Sciatic nerve (tissue), 2 donors: ENCODE results near the gene ADGRB2. TPM values are rescaled to one million over a fixed set of nuclear protein-coding genes. Genes with fewer than 3 reads are reported as not detected.

Source experiments
- ATAC-seq: fragments of 200-7000 bp; cut with Tn5 transposase; one replicate; pipeline ENCODE4 v1.9.1; 2020; ENCODE audit warnings: mild to moderate bottlenecking, moderate library complexity
- DNase-seq: peaks from one replicate; pipeline ENCODE4 v3.0.0-alpha.2; 2020; ENCODE audit warnings: low spot score
- intact Hi-C: fragments of 100-400 bp; cut with DNase I; formaldehyde crosslinking; loops from one replicate; pipeline ENCODE4 v1.14.2; 2022
- total RNA-seq: library from RNA; stranded (reverse); fragmentation: NEBNext Ultra II Directional; extraction: Animal tissue kit (Norgen Biotek cat#: 25700); gene quantifications from one replicate; pipeline ENCODE4 v1.2.1, GENCODE V29; 2021
- donor health status: DM: no; HTN: no; CAD: no.
- donor health status: DM: no; HTN: no; CAD: no.

The ADGRB2 gene, protein sequence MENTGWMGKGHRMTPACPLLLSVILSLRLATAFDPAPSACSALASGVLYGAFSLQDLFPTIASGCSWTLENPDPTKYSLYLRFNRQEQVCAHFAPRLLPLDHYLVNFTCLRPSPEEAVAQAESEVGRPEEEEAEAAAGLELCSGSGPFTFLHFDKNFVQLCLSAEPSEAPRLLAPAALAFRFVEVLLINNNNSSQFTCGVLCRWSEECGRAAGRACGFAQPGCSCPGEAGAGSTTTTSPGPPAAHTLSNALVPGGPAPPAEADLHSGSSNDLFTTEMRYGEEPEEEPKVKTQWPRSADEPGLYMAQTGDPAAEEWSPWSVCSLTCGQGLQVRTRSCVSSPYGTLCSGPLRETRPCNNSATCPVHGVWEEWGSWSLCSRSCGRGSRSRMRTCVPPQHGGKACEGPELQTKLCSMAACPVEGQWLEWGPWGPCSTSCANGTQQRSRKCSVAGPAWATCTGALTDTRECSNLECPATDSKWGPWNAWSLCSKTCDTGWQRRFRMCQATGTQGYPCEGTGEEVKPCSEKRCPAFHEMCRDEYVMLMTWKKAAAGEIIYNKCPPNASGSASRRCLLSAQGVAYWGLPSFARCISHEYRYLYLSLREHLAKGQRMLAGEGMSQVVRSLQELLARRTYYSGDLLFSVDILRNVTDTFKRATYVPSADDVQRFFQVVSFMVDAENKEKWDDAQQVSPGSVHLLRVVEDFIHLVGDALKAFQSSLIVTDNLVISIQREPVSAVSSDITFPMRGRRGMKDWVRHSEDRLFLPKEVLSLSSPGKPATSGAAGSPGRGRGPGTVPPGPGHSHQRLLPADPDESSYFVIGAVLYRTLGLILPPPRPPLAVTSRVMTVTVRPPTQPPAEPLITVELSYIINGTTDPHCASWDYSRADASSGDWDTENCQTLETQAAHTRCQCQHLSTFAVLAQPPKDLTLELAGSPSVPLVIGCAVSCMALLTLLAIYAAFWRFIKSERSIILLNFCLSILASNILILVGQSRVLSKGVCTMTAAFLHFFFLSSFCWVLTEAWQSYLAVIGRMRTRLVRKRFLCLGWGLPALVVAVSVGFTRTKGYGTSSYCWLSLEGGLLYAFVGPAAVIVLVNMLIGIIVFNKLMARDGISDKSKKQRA (N-terminal part only)
- 5.2 TPM for total RNA-seq

DNA sequence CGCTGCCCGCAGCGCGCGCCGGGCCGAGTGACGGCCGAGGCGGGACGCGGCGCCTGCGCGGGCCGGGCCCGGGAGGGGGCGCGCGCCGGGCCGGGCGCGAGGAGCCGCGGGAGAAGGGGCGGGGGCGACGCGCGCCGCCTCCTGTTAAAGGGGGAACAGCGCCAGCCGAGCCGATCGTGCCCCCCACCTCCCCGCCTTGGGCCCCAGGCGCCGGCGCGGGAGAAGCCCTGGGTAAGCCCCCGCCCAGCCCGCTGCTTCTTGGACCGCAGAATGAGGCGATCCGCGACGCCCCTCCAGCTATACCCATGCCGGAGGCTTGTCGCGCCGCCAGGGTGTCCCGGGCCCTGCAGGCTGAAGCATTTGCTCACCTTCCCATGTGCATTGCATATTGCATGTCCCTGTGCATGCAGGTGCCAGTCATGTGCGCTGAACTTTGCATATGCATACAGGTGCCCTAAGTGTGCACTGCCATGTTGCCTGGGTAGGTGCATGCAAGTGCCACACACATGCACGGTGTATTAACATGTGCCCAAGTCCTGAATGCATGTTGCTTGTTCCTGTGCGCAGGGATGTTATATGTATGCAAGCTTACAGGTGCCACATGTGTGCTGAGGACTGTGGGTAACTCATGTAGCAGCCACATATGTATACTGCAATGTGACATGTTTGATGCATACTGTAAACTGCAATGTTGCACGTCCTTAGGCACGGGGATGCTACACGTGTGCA lies at the start of gene ADGRB2:
Gene ADGRB2 (minus strand): TSS at position 29 of the 729 bp plus-strand sequence. CDS start 7,119 bp downstream, outside the sequence.
- no peak for ATAC-seq
- no peak for DNase-seq
- intact Hi-C loops: no loop called here

DNA sequence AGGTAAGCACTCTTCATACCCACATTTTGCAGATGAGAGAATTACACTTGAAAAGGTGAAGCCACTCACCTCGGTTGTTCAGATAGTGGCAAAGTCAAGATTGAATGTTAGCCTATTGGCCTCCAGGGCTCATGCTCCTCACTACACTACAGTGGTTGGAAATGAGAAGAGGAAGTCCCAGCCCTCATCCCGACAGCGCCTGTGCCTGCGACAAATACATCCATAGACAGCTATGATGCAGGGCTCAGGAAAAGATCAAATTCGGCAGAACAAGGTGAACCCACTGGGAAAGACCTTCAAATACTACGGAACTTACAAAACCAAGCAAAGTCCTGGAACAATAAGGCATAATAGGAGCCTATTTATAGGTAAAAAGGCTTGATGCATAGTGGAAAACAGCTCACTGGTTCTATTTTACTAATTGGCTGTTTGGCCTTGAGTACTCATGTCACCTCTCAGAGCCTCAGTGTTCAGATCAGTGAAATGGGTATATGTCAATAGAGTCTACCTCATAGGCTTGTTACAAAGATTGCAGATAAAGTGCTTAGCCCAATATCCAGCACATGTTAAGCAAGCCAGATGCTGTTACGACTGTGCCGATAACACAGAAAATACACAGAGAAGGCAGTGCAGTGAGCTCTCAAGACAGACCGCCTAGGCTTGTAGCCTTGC lies 48.2 kb upstream of the ADGRB2 start:
- no peak for DNase-seq
- intact Hi-C loops: no loop called here
- no peak for ATAC-seq

GRCh38 chr1:31811605-31812004 lies 47.5 kb upstream of the ADGRB2 start:
- DNase-seq (no peak), ATAC-seq (no peak)
- intact Hi-C loops: no loop called here

- ATAC-seq: no peak
- intact Hi-C loops: no loop called here
- no peak for DNase-seq
Observed at GRCh38 chr1:31809698-31810097, 45.6 kb upstream of the ADGRB2 start.

GRCh38 chr1:31807273-31808048 lies 43.3 kb upstream of the ADGRB2 start:
- ATAC-seq (no peak), DNase-seq (no peak)
- intact Hi-C loops: no loop called here

DNA sequence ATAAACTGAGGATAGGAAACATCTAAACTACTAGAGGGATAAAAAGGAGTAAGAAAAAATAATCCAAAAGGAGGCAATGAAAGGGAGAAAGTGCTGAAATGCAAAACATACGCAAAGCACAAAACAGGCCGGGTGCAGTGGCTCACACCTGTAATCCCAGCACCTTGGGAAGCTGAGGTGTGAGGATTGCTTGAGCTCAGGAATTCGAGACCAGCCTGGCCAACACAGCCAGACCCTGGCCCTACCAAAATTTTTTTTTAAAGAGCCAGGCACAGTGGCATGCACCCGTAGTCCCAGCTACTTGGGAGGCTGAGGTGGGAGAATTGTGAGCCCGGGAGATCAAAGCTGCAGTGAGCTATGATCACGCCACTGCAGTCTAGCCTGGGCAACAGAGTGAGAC lies 41.2 kb upstream of the ADGRB2 start:
- no peak for ATAC-seq
- intact Hi-C loops: no loop called here
- no peak for DNase-seq

DNA sequence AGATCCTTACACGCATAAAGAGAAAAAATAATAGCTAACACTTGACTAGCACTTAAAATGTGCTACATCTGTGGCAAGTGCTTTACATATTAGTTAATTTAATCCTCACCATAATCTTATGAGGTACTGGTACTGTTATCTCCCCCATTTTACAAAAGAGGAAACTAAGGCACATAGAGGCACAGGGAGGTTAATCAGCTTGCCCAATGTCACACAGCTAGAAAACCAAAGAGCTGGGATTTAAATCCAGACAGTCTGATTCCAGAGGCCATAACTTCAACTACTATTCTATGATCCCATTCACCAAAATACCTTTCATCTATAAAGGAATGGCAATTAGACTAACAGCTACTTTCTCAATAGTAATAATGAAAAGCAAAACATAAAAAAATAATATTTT lies 40.0 kb upstream of the ADGRB2 start:
- intact Hi-C loops: no loop called here
- ATAC-seq (no peak), DNase-seq (no peak)

DNA sequence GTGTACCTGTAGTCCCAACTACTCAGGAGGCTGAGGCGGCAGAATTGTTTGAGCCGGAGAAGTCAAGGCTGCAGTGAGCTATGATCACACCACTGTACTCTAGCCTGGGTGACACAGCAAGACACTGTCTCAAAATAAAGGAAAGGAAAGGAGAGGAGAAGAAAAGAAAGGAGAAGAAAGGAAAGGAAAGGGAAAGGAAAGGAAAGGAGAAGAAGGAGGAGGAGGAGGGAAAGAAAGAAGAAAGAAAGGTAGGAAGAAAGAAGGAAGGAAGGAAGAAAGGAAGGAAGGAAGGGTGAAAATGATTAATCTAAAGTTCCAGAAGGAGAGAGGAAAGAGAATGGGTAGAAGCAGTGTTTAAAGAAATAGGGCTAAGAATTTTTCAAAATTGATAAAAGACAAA lies 39.5 kb upstream of the ADGRB2 start:
- ATAC-seq: no peak
- intact Hi-C loops: no loop called here

DNA sequence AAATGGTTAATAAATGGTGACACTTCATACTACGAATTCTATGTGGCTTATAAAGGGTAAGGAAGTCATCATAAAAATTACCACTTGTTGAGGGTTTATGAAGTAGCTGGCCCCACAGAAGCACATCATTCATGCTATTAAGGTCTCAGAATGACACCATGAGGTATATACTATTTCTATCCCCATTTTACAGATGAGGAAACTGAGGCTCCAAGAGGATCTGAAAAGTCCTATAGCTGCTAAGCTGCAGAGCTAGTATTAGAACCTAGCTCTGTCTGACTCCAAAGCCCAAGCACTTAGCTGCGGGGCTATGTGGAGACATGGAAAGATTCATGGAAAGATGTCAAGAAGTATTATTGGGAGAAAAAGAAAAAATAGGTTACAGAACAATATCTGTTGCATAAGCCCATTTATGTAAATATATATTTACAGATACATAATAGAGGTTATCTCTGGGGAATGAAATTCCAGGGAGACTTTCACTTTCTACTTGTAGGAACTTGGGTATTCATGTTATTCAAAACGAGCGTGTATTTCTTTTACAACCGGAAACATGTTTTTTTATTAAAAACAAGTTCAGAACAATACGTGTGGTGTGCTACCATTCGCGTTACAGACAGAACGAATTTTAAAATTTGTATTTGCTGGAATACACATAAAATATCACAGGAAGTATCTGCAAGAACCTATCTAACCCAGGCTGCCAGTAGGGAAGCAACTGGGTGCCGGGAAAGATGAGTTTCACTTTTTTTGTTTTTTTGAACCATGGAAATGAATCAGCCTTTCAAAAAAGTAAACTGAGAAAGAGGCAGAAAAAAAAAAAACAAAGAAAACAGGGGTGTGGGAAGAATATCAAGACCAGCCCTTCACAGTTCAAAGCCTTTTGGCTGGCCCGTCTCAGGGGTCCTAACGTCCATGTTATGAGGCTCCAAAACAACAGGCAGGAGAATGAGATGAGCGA lies 38.3 kb upstream of the ADGRB2 start:
- ATAC-seq (peak; percentile 47), DNase-seq (no peak)
- intact Hi-C loops: no loop called here

More for the DNA sequence above, 39.5 kb upstream of the ADGRB2 start:
- DNase-seq: no peak

DNA sequence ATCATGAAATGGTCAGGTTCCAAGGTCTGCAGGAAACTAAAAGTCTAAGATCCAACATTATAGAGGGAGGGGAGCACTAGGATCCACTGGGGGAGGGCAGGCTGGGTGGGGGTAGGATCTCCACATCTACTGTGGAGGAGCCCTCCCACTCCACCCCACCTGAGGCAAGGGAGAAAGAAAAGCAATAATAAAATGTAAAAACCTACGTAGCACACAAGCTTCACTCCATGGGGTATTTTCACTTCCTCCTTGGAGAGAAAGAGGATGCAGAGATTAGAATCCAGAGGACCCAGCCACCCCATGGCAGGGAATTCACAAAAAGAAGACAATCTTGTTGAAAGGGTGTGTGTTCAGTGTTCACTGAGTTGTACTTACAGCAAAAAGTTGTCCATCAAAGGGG lies 37.3 kb upstream of the ADGRB2 start:
- no peak for DNase-seq
- no peak for ATAC-seq
- intact Hi-C loops: no loop called here

DNA sequence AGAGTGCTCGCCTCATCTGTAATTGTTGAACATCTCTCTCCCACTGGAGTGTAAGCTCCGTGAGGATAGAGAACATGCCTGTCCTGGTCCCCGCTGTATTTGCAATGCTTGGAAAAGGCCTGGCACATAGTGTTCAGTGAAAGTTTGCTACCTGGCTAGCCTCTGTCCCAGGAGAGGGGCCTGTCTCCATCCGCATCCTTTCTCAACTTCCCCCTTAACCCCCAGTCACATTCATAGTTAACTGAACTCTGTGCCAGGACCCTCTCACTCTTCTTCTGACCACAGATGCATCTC lies 36.5 kb upstream of the ADGRB2 start:
- intact Hi-C loops: no loop called here

DNA sequence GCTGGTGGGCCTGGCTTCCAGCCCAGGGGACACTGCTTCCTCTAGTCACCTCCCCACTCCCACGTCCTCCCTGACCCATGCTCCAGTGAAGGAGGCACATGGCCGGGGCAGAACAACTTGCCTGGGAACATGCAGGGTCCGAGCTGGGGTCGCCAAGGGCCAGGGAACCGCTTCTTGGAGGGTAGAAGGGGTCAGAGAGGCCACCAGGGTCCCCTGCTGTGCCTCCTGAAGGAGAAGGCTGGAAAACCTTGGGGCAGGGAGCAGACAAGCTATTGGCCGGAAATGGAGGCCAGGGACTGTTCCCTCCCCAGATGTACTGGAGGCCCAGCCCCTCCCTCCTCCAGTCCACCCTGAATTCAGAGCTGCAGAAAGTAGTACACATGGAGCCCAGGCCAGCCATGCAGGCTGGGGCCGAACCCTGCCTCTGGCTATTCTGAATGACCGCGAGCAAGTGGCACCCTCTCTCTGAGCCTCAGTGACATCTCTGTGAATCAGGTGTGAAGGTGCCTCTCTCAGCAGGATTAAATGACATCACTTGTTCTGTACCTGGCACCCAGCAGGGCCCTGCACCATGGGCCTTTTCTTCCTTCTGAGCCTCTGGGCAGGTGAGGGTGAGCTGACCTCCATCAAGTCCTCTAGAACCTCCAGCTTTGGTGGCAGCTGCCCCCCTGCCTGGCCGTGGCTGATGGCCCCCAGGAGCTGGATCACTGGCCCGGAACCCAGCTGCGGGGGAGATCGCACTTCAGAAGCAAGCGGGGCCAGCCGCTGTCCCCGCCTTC lies 35.9 kb upstream of the ADGRB2 start:
- ATAC-seq (no peak), DNase-seq (peak; percentile 43)
- intact Hi-C loops: loop anchor here (10.0 kb wide), 1 partner anchor 165 kb away; no protein-coding TSS in a partner anchor

More for the DNA sequence above, 36.5 kb upstream of the ADGRB2 start:
- ATAC-seq: no peak
- DNase-seq: peak; percentile 39

- ATAC-seq (no peak), DNase-seq (peak; percentile 47)
- intact Hi-C loops: loop anchor here (10.0 kb wide), 1 partner anchor 165 kb away; no protein-coding TSS in a partner anchor
Observed at GRCh38 chr1:31799196-31799894, 35.2 kb upstream of the ADGRB2 start.

DNA sequence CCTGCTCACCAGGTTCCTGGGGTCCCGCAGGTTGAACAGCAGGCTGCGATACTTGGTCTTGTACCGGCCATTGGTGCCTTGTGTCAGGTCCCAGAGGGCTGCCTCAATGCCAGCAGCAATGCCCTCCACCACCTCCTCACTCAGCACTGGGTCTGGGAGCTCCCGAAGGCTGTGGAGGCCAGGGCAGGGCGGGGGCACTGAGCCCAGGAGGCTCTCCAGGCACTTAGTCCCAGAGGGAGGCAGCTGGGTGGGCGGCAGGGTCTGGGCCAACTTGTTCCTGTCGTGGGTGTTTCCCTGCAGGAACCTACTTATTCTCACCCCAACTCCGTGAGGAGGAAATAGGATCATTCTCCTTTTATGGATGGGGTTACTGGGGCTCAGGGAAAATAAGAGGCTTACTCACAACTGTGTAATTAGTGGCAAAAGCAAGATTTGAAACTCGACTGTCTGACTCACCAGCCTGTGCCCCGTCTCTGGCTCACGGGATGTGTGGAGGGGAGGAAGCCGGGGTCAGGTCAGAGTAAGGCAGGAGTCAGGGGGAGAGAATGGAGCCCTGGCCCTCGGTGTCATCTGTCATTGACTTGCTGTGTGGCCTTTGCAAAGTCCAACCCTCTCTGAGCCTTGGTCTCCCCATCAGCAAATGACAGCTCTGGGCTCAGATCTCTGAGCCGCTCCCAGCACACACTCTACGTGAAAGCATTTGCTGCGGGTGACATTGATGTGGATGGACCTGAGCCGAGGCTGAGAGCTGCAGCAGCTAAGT lies 34.5 kb upstream of the ADGRB2 start:
- peak; percentile 55 for DNase-seq
- intact Hi-C loops: loop anchor here (10.0 kb wide), 1 partner anchor 166 kb away; no protein-coding TSS in a partner anchor
- no peak for ATAC-seq

DNA sequence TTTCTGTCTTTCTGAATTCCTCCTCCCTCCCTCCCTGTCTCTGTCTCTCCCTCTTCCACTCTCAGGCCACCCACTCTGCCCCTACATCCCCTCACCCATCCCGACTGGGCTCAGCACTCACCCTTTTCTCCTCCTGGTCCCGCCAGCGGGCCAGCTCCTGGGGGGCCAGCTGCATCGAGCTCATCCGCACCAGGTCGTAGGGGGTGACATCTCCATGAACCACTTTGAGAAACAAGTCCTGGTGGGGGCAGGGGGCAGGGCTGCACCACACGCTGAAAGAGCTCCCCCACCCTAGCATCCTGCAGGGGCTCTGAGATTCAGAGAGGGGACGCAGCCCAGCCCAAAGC lies 33.9 kb upstream of the ADGRB2 start:
- peak; percentile 53 for DNase-seq
- no peak for ATAC-seq
- intact Hi-C loops: loop anchor here (10.0 kb wide), 1 partner anchor 167 kb away; no protein-coding TSS in a partner anchor
